ENCODE data around the gene ALDH1A2.
"Not testable (repeated sequence)": the region's sequence is repeated elsewhere in the genome, so short reads cannot be mapped to it uniquely, and the experiment has no call there.

Gene ALDH1A2

DNA sequence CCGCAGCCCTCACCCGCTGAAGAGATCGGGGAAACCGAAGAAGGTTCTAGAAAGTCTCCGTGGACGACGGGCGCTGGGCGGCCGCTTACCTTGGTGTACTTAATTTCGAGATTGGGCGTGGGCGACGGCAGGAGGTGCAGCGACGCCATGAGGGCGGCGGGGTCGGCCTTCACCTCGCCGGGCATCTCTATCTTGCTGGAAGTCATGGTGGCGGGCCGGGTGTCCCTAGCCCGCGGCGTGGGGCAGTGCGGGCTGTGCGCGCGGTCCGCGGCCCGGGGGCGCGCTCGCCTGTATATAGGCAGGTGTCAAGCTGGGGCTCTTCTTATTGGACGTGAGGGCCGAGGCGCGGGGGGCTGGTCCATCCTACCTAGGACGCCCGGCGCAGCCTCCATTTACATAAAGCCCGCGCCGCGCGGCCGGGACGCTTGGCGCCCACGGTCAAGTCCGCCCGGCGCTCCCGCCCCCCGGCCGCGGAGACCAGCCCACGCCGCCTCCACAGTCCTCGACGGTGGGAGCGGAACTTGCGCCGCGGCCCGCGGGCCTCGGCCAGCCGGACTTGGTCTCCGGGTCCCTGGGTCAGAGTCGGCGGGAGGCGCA is at the start of gene ALDH1A2:
TSS of gene ALDH1A2 (minus strand) at position 267 of the 597 bp plus-strand sequence. CDS start at position 206, 61 bp downstream.
- no peak for DNase-seq (ENCODE audit: low read depth)

DNA sequence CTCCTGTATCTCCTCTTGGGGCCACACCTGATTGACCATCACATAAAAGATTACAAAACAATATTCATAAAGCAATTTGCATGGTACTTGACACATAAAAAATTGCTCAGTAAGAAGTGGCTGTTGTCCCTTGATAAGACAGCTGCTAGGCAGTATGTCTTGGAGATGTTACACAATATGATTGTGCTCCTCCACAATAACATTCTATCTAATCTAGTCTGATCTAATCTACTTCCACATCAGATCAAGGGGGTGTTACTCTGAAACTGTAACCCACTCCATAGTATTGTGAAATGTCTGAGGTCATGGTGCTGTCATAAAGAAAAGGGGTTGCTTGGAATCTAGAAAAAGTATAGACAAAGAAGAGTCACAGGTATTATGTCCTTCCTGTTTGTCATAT is 49.3 kb upstream of the ALDH1A2 start:
- DNase-seq (ENCODE audit: low read depth) = no peak

DNA sequence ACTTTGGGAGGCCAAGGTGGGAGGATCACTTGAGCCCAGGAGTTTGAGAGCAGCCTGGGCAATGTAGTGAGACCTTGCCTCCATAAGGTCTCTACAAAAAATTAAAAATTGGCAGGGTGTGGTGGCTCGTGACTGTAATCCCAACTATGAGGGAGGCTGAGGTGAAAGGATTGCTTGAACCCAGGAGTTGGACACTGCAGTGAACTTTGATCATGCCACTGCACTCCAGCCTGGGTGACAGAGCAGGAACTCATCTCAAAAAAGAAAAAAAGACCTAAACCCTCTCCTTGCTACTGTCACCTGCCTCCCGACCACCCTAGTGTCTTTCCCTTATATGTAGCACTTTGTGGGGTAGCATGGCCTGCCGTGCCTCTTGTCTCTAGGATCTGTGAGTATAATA is 48.9 kb upstream of the ALDH1A2 start:
- DNase-seq (ENCODE audit: low read depth) = no peak

DNA sequence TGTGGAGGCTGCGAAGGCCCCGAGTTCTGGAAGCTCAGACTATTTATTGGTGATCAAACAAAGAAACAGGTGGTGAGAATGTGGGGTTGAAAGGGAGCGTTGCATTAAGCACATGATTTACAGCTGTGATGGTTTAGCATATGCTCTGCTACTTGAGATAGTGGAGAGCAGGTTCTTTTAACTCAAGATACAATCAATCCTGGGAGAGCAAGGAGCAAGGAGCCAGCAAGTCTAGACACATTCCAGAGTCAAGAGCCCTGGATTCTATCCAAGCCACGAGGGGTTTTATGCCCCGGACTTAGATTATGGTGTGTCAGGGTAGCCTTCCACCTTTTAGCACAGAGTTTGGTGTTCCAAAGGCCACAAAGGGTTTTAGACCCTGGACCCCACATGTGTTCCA is 47.8 kb upstream of the ALDH1A2 start:
- not testable (repeated sequence) for DNase-seq (ENCODE audit: low read depth)

DNA sequence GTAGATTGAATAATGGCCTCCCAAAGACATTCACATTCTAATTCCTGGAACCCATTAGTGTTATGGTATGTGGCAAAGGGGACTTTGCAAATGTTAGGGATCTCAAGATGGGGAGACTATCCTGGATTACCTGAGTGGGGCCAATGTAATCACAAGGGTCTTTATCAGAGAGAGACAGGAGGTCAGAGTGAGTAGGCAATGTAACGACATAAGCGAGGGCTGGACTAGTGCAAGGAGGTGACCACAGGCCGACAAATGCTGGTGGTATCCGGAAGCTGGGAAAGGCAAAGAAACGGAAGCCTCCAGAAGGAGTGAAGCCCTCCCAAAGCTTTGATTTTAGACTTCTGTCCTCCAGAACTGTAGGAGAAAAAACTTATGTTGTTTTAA is 46.2 kb upstream of the ALDH1A2 start:
- no peak for DNase-seq (ENCODE audit: low read depth)

DNA sequence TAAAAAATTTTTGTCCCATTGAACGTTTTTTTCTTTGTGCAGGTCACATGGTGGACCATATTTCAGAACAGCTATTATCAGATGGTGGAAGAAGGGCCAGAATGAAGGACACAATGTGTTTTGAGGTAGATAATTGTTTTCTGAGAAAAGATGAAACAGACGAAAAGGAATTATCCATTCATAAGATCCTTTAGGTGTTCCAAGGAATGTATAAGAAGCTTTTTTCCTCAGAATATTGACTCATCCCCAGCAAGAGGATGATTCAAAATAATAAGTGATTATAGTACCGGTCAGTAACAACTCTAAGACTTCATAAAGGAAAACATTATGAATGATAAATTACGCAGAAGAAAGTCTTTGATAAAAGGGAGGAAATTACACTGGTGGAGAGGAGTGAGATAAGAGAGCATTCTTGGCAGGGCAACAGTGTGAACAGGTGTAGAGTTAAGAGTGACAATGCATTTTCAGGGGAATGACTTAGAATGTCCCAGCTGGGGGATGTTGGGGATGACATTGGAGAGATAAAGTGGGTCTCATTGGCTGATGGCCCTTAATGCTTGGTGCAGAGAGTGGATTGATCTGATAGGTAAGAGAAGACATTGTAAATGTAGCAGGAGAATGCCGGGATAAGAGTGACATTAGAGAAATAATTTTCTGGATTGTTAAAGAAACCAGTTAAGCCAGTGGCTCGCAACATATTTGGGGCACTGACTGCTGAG is 45.6 kb upstream of the ALDH1A2 start:
- DNase-seq (ENCODE audit: low read depth) = no peak

DNA sequence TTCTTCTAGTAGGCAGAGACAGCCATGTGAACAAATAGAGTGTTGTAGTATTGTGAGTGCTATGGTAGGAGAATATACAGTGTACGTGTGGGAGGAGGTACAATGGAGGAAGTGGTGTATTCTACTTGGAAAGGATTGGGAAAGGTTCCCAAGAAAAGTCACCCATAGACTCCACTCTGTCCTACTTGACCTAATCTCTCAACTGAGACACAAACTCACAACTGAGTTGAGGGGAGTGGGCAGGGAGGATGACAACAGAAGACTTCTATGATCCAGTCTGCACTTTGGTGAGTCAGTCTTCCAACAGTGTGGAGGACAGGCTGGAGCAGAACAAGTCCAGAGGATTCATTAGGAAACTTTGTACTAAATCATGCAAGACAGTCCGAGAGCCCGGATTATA is 43.9 kb upstream of the ALDH1A2 start:
- DNase-seq (ENCODE audit: low read depth) = no peak

DNA sequence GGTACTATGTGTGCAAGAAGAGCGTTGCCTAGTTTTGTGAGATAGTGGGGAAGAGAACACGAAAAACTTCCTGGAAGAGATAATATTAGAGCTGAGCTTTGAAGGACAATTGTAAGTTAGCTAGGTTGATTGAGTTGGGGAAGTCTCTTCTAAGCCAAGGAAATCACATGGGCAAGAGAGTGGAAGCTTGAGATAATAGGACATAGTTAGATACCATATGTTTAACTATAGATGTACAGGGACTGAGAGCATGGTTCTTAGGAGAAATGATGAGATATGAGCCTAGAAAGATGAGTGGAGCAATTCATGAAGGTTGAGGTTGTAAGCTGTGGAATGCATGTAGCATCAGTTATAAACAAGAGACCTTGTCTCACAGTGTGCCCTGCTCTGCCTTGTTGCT is 42.6 kb upstream of the ALDH1A2 start:
- no peak for DNase-seq (ENCODE audit: low read depth)

DNA sequence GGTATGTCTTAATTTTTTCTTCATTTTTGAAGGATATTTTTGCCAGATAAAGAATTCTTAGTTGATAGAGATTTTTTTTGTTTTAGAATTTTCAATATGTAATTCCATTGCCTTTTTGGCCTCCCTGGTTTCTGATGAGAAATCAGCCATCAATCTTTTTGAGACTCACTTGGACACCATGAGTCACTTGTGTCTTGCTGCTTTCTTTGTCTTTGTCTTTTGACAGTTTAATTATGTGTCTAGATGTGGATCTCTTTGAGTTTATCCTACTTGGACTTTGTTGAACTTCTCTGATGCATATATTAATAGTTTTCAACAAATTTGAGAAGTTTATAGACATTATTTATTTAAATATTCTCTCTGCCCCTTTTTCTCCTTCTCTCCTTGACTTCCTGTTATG is 38.0 kb upstream of the ALDH1A2 start:
- no peak for DNase-seq (ENCODE audit: low read depth)

DNA sequence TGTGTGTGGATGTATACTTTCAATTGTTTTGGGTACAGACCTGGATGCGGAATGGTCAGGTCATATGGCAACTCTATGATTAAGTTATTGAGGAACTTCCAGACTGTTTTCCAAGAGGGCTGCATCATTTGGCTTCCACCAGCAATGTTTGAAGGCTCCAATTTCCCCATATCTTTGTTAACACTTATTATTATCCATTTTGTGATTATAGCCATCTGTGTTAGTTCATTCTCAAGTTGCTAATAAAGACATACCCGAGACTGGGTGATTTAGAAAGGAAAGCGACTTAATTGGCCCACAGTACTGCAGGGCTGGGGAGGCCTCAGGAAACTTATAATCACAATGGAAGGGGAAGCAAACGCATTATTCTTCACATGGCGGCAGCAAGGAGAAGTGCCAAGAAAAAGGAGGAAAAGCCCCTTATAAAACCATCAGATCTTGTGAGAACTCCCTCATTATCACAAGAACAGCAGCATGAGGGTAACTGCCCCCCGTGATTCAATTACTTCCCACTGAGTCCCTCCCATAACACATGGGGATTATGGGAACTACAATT is 31.1 kb upstream of the ALDH1A2 start:
- no peak for DNase-seq (ENCODE audit: low read depth)

DNA sequence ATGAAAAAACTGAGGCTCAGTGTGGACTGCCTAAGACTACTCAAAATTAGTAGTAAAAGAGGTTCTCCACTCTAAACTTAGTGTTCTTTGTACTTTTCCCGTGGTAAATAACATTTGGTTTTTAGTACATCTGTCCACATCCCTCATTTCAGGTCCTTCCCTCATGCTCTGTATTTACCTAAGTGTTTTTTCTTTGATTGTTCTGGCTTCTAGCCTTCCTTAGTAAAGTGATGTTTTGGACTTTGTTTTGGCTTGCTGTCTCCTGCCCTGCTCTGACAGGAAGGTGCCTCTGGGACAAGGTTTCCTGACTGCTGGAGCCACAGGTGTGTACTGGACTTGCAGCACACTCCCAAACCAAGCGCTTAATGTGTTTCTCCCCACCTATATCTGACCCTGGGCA is 29.9 kb upstream of the ALDH1A2 start:
- no peak for DNase-seq (ENCODE audit: low read depth)

DNA sequence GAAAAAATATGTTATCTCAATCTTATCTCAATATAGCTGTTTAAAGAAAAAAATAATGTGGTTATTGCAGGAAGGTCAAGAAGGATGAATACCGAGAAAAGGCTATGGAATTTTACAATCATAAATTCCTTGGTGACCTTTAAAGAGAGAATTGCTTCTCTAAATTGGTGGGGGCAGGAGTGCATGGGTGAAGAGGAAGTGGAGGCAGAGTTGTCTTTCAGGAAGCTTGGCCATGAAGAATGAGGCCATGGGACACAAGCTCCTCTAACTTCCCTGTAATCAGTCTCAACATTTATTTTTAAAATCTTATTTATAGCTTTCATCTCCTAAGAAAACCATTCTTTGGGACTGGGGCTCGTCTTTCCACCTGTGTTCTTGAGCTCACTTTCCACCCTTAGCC is 22.4 kb upstream of the ALDH1A2 start:
- DNase-seq (ENCODE audit: low read depth) = no peak

DNA sequence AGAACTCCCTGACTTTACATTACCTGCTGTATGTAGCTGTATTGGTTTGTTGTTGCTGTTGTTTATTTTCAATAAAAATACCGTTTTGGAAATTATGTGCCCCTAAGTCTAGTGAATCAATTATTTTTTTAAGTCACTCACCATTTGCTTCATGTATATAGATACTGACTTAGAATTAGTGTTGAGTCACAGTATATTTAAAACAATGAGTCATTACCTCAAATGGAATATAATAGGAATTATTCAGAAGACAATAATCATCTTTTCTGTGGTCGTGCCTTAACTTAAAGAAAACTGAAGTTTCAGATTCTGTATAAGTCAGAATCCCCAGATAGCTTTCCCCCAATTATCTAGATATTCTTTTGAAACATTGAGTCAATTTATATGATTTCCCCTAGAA is 21.0 kb upstream of the ALDH1A2 start:
- DNase-seq (ENCODE audit: low read depth) = no peak

DNA sequence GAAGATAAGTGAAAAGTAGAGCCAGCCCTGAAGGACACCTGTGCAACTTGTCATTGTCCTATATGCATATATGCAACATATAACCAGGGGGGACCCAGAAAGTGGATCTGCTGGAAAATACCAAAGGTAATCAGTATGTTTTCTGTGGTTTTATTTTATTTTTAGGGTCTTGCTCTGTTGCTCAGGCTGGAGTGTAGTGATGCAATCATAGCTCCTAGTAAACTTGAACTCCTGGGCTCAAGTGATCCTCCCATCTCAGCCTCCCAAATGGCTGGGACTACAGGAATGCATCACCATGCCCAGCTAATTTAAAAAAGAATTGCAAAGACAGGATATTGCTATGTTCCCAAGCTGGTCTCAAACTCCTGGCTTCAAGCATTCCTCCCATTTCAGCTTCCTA is 18.0 kb upstream of the ALDH1A2 start:
- DNase-seq (ENCODE audit: low read depth) = no peak

DNA sequence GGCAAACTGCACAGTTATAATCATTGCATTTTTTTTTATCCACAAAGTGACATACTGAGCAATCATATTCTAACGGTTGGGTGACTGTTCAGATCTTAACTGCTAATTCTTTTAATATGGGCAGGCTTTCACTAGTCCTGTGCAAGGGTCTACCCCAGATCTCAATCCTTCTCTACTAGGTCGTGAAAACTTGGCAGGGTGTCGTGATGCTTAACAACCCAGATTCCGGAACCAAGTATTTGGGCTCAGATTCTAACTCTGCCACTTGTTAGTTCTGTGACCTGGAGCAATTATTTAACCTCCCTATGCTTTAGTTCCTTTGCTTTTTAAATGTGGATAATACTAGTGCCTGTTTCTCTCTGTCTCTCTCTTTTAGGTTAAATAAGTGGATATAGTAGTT is 16.4 kb upstream of the ALDH1A2 start:
- DNase-seq (ENCODE audit: low read depth) = no peak

DNA sequence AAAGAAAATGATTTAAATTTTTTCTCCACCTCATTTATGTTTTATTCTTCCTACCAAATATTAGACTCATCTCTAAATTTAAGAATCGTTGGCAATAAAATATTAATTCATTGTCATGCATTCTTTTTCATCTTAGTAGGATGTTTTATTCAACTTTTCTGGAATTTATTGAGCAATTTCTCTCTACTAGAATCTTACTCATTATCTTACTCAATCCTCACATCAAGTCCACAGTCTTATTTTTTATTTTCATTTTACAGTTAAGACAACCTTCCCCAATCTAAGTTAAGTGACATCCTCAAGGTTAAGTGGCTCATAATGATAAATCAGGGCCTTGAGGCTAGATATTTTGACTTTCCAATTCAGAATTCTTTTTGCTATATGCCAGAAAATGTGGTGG is 15.9 kb upstream of the ALDH1A2 start:
- DNase-seq (ENCODE audit: low read depth) = no peak

DNA sequence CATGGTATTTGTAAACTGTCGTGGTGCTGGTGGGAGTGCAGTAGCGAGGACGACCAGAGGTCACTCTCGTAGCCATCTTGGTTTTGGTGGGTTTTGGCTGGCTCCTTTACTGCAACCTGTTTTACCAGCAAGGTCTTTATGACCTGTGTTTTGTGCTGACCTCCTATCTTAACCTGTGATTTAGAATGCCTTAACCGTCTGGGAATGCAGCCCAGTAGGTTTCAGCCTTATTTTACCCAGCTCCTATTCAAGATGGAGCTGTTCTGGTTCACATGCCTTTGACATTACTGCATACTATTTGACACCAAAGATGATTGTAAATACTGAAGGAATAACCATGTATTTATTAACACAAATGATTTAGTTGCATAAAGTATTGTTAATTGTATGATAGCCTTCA is 15.4 kb upstream of the ALDH1A2 start:
- not testable (repeated sequence) for DNase-seq (ENCODE audit: low read depth)

DNA sequence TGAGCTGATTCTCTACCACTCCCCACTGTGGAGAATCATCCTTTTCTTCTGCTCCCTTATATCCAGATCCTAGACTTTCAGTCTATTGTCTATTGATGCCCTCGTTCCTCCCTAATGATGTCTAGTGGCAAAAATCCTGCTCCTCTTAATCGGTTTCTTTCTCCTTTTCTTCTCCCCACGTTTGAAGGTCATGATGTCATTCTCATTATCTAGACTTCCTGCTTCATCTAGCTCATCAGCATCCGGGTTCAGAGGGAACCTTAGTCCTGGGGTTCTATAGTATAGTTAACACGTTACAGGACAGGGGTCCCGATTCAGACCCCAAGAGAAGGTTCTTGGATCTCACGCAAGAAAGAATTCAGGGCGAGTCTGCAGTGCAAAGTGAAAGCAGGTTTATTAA is 14.9 kb upstream of the ALDH1A2 start:
- DNase-seq (ENCODE audit: low read depth) = no peak

DNA sequence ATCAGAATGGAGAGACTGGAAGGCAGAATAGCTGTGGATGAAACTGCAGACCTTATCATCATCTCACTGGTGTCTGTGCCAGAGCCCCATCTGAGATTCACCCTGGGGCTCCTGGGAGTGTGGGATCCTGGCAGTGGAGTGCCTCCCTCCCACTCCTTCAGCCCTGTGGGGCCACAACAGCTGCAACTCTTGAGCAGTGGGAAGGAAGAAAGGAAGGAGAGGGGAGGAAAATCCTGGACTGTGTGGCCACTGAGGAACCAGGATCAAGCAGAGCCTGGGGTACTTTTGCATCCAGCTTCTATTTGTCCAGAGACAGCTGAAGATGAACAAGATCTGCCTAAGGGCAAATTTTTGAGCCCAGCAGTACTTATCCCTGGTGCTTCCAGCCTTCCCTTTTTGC is 13.1 kb upstream of the ALDH1A2 start:
- DNase-seq (ENCODE audit: low read depth) = no peak

DNA sequence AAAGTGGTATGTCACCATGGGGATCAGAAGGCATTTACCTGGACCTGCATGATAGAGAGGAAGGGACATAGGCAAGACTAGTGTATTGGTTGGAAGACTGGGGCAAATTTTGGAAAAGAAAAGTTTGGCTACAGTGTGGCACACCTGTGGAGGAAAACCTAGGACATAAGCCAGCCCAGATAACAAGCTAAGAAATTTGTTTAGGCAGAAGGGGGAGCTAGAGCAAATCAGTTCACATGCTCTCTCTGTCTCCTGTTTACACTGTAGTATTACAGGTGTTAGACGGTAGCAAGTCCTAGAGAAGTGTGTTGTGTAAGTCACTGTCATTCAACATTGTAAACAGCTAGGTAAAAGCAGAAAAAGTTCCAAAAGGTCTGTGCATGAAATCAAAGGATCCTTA is 11.9 kb upstream of the ALDH1A2 start:
- DNase-seq (ENCODE audit: low read depth) = no peak

DNA sequence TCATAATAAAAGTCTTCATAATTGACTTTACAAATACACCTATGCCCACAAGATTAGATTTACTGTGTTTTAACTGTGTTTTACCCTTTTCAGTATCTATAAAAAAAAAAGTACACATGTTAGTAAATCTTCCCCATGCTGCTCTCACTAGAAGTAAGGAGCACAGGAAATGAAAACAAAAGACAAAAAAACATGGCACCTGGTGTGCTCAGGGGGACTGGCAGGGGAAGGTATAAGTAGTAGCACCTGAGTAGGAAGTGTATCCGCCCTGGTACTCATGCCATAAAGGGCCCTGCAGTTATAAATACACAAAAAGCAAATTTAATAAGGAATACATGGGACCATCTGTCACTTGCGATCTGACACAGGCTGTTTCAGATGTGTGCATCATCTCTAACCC is 8.9 kb upstream of the ALDH1A2 start:
- DNase-seq (ENCODE audit: low read depth) = no peak

DNA sequence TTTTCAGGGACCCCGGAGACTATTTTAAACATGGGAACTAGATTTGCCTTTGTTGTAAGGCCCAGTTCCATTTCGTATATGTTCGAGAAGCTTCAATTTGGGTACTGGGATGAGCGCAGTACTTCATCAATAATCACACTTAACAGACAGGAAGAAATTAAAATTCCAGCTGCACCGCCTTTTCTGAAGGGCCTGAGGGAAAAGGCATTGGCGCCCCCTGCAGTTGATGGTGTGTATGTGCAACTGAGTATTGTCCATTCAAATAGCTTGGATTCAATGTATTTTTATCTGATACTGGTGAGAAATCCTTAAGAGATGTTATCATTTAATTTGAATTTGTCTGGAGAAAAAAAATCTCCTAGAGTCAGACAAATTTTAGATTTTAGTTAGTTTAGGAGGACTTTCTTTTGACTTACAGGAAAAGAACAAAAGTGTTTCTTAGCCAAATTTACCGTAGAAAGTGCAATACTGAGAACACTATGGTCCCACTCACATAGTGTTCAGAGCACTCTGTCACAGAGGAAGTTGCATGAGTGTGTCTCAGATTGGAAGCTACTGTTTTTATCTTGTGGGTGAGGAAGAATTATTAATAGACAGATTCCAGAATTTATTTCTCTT is 5.4 kb upstream of the ALDH1A2 start:
- peak; percentile 41 for DNase-seq (ENCODE audit: low read depth)

DNA sequence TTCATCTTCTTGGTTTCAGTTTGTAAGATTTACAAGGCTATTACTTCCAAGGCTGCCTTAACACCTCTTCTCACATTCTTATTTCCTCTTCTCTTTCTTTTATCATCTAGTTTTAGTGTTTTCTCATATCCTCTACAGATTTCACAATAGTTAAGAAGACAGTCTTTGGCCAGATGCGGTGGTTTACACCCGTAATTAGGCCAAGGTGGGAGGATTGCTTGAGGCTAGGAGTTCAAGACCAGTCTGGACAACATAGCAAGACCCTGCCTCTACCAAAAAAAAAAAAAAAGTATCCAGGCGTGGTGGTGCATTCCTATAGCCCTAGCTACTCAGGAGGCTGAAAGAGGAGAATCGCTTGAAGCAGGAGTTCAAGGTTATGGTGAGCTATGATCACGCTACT is 3.5 kb upstream of the ALDH1A2 start:
- no peak for DNase-seq (ENCODE audit: low read depth)
